ENCODE data around the gene CC2D2A.

The CC2D2A gene

DNA sequence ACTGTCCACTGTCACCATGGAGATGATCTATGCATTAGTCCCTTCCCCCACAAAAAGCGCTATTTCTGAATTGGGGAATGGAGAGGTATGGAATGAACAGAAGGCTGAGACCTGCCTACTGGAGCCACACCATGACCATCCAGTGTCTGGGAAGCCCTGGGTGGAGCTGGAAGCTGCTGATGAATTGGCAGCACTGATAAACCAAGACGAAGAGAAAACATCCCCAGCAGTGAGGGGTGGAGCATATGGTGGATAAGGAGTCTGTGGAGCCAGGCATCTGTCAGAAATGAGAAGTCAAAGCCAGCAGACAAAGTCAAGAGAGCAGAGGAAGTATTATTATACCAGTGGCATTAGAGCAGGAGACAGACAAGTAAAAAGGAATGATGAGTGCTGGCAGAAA lies 13.2 kb downstream of the CC2D2A start:
- TF ChIP-seq GATA1 (IDR thresholded peaks at IDR 0.05; ENCODE audit: low read depth, low read length) (no peak), POLR2A (IDR thresholded peaks at IDR 0.05; ENCODE audit: low read length) (no peak)
- no peak for DNase-seq

DNA sequence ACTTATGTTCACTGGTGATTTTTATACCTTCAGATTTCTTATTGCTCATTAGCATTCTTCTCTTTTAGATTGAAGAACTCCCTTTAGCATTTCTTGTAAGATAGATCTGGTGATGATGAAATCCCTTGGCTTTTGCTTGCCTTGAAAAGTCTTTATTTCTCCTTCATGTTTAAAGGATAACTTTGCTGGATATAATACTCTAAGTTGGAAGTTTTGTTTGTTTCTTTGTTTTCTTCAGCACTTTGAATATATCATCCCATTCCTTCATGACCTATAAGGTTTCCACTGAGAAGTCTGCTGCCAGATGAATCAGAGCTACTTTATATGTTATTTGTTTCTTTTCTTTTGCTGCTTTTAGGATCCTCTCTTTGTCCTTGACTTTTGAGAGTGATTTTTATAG lies 18.5 kb downstream of the CC2D2A start:
- TF ChIP-seq POLR2A (IDR thresholded peaks at IDR 0.05; ENCODE audit: low read length) (no peak), GATA1 (IDR thresholded peaks at IDR 0.05; ENCODE audit: low read depth, low read length) (no peak)
- no peak for DNase-seq

DNA sequence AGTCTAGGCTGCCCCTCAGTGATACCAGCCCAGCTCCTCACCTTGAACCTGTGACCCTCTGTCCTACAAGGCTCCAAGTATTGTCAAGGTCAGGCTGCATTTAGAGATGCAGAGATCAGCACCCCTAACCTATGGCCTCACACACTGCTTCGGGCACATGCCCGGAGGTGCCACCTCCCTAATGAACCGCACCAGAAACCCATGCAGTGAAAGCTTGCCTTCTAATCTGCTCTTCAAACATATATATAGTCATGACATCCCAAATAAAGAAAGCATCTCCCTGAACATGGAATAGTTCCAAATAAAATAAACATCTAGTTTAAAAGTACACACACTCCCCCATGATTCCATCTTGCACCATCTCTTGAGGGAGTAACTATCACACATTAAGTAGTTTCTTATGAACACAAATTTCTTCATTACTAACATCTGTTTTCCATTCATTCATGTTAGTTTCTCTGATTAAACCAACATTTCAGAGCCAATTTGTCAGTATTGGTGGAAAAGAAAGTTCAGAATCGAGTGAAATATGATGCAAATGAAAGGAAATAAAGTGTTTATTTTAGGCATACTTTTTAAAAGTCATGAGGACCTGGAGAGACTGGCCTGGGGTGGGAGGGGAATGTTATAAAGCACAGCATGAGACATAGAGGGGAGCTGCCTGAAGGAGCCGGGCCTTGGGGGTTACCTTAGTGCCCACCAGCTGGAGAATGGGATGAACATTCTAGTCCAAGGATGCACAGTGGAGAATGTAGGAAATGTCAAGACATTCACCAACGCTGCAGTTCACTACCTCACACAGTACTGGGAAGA lies 19.2 kb downstream of the CC2D2A start:
- DNase-seq: no peak
- TF ChIP-seq GATA1 (IDR thresholded peaks at IDR 0.05; ENCODE audit: low read depth, low read length) (no peak), POLR2A (IDR thresholded peaks at IDR 0.05; ENCODE audit: low read length) (no peak)

DNA sequence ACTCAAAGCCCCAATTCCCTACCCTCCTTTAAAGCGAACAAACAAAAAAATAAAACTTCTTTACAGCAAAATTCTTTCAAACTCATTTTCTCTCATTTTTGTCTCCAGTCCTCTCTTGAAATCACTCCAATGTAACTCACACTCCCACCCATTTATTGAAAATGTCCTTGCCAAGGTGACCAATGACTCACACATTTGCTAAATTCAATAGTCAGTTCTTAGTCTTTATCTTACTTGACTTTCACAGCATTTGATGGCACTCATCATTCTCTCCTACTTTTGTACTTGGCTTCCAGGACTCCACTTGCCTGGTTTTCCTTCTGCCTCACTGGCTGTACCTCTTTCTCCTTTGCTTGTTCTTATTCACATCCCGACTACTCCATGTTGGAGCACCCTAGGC lies 19.9 kb downstream of the CC2D2A start:
- no peak for DNase-seq
- TF ChIP-seq GATA1 (IDR thresholded peaks at IDR 0.05; ENCODE audit: low read depth, low read length) (no peak), POLR2A (IDR thresholded peaks at IDR 0.05; ENCODE audit: low read length) (no peak)

DNA sequence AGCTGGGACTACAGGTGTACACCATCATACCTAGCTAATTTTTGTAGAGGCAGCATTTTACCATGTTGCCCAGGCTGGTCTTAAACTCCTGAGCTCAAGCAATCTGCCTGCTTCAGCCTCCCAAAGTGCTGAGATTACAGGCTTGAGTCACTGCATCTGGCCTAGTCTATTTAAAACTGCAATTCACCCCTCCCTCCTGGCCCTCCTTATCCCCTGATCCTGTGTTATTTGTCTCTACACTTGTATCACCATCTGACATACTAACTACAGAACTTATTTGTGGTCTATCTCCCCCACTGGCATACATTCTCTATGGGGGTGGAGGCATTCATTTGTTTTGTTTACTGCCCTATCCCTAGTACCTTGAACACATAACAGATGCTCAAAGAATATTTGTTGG lies 23.7 kb downstream of the CC2D2A start:
- no peak for TF ChIP-seq GATA1 (IDR thresholded peaks at IDR 0.05; ENCODE audit: low read depth, low read length)
- no peak for TF ChIP-seq POLR2A (IDR thresholded peaks at IDR 0.05; ENCODE audit: low read length)

DNA sequence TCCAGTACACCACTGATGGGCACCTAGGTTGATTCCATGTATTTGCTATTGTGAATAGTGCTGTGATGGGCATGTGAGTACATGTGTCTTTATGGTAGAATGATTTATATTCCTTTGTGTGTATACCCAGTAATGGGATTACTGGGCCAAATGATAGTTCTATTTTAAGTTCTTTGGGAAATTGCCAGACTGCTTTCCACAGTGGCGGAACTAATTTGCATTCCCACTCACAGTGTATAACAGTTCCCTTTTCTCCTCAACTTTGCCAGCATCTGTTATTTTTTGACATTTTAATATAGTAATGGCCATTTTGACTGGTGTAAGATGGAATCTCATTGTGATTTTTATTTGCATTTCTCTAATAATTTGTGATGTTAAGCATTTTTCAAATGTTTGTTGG lies 25.9 kb downstream of the CC2D2A start:
- TF ChIP-seq GATA1 (IDR thresholded peaks at IDR 0.05; ENCODE audit: low read depth, low read length) (no peak), POLR2A (IDR thresholded peaks at IDR 0.05; ENCODE audit: low read length) (no peak)

More for the DNA sequence above, 23.7 kb downstream of the CC2D2A start:
- DNase-seq: no peak

DNA sequence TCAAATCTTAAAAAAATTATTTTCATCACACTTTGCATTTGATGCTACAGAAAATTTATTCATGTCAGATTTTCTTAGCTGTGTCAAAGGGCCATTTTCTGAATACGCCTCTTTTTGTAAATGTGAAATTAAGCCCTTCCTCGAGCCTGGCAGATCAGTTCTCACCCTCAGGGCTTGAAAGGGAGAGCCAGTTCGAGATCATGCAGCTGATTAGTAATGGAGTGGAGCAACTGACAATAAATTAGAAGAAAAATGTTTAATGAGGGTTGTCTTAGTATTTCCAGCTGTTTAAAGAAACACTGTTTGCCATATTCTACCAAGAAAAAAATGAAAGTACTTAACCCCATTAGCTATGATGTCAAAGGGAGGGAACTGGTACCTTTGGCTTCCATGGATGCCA lies 28.7 kb downstream of the CC2D2A start:
- no peak for DNase-seq
- TF ChIP-seq POLR2A (IDR thresholded peaks at IDR 0.05; ENCODE audit: low read length) (no peak), GATA1 (IDR thresholded peaks at IDR 0.05; ENCODE audit: low read depth, low read length) (no peak)

More for the DNA sequence above, 25.9 kb downstream of the CC2D2A start:
- no peak for DNase-seq

DNA sequence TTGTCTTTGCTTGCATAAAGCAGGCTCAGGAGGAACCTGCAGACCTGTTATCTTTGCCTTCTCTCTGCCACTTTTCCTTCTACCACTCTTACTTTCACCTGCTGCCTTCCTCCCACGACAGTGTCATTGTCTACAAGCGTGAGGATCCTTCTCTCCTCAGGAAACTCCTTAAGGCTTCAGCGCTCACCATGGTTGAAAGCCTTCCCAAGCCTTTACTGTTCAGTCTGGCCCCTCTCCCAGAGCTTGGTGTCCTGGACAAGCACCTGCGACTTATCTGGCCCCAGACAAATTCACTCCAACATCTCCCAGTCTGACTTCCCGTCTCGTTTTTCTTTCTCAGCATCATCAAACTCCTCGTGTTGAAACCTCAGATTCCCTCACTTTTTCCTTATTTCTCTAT lies 31.0 kb downstream of the CC2D2A start:
- TF ChIP-seq GATA1 (IDR thresholded peaks at IDR 0.05; ENCODE audit: low read depth, low read length): no peak
- TF ChIP-seq POLR2A (IDR thresholded peaks at IDR 0.05; ENCODE audit: low read length): no peak
- DNase-seq: no peak

DNA sequence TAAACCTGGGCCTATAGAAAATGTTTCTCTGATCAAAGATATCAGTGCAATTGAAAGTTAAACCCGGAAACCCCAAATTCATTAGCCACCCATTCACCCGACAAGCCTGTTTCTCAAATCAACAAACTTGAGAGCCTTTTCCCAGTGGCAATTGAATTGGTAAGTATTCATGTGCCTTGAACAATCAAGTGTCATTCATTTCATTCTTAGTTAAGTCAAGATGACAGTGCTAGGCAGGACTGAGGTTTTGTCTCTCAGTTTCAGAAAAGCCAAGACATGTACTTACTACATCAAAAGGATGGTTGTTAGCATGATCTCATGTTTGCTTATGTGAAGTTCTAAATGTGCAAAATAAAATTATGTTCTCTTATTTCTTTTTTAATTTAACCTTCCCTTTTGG lies 32.3 kb downstream of the CC2D2A start:
- DNase-seq: no peak
- no peak for TF ChIP-seq POLR2A (IDR thresholded peaks at IDR 0.05; ENCODE audit: low read length)

DNA sequence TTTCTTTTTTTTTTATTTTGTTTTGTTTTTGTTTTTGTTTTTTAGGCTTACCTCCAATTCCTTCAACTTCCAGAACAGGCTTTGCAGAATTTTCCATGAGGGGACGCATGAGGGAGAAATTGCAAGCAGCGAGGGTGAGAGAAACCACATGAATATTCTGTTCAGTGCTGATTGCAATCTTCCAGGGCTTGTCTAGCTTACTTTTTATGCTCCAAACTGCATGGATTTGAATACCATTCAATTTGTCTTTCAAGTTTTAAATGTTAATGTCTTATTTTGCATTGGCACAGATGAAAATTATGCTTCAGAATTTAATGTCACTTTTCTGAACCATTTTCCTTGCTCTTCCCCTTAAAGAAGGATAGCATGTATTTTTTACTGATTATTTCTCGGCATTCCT lies 32.7 kb downstream of the CC2D2A start:
- DNase-seq: no peak
- TF ChIP-seq POLR2A (IDR thresholded peaks at IDR 0.05; ENCODE audit: low read length) (no peak), GATA1 (IDR thresholded peaks at IDR 0.05; ENCODE audit: low read depth, low read length) (no peak)

DNA sequence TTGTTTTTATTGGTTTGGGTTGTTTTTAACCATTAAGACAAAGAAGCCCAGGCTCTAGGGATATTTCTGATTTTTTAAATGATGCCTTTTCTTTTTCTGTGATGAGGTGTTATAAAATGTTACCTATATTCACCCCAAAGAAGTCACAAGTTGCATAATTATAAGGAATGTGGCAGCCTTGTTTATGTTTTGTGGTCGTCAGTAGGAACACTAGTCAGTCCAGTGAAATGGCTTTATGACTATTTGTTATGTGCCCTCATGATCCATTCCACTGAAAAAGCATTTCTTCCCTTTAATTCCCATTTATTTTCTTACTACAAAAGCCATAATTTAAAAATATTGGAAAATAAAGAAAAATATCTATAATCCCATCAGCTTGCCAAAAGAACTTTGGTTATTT lies 34.4 kb downstream of the CC2D2A start:
- no peak for DNase-seq
- TF ChIP-seq POLR2A (IDR thresholded peaks at IDR 0.05; ENCODE audit: low read length): no peak
- no peak for TF ChIP-seq GATA1 (IDR thresholded peaks at IDR 0.05; ENCODE audit: low read depth, low read length)

DNA sequence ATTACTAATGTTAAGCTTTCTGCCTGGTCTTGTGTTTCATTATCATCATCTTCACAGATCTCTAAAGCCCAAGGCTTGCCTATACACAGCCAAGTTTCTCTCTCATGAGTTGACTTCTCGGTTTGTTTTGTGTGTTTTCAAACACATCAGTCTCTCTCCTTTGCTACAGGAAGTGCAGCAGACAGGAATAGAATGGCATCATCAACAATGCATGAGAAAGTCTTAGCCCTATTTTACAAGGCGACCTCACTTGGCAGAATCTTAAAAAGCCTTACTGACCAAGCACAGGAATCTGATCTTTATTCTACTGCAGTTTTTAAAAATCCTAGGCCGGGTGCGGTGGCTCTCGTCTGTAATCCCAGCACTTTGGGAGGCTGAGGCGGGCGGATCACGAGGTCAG lies 36.8 kb downstream of the CC2D2A start:
- TF ChIP-seq POLR2A (IDR thresholded peaks at IDR 0.05; ENCODE audit: low read length): no peak
- TF ChIP-seq GATA1 (IDR thresholded peaks at IDR 0.05; ENCODE audit: low read depth, low read length): no peak
- DNase-seq: no peak

DNA sequence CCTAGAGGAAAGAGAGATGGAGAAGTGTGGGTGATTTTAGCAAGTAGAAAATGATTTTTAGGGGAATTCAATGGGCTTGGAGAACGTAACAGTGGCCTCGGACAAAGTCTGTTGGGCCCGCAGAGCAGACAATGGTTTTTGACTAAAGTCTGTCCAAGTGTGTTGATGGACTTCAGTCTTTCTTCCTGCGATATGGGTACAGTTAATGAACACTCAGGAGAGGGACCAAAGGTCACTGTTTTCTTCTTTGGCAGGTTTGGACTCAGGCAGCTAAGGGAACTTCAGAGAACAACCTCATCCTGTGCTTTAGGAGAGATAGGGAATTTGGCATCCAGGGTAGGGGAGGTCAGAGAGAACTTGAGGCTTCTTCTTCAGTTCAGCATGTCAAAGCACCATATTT lies 38.0 kb downstream of the CC2D2A start:
- DNase-seq: no peak
- no peak for TF ChIP-seq POLR2A (IDR thresholded peaks at IDR 0.05; ENCODE audit: low read length)
- no peak for TF ChIP-seq GATA1 (IDR thresholded peaks at IDR 0.05; ENCODE audit: low read depth, low read length)

DNA sequence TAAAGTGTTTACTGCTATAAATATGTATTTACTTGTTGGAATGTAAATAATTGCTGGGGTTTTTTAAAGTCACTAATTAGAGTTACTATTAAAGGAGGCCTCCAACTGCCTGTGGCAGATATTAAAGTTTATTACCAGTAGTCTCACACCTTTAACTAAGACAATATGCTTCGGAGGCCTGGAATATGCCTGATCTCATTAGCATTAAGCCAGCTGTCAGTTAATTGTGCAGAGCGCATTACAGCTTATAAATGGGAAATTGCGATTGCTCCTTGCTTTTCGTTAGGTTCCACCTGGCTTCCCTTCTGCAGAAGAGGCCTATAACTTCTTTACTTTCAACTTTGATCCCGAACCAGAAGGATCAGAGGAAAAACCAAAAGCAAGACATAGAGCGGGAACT lies 41.3 kb downstream of the CC2D2A start:
- no peak for DNase-seq
- TF ChIP-seq GATA1 (IDR thresholded peaks at IDR 0.05; ENCODE audit: low read depth, low read length): no peak
- TF ChIP-seq POLR2A (IDR thresholded peaks at IDR 0.05; ENCODE audit: low read length): no peak

DNA sequence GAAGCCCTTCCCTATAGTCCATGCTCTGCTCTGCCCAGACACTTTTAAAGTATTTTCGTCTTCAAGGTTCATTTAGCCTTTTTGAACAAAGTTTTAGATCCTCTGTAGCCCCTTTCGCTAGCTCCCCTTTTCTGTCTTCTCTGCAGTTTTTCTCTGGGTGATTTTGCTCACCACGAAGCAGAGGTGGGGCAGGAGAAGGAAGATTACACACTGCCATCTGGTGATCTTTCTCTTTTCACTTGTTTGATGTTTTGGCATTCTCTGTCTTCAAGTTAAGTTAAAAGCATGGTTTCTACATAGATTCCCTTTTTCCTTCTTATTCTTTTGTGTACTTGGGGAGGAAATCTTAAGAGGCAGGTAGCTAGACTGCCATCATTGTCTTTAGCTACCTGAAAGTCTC lies 43.9 kb downstream of the CC2D2A start:
- DNase-seq: no peak
- TF ChIP-seq POLR2A (IDR thresholded peaks at IDR 0.05; ENCODE audit: low read length) (no peak), GATA1 (IDR thresholded peaks at IDR 0.05; ENCODE audit: low read depth, low read length) (no peak)
